IMR-90 (cell line): ENCODE data around the gene TMEM135. TPM values are rescaled to one million over a fixed set of nuclear protein-coding genes. Genes with fewer than 3 reads are reported as not detected.

Experiments used
- ATAC-seq: fragments of 200-7000 bp; cut with Tn5 transposase; 2 replicates; pipeline ENCODE4 v1.9.1; 2020; ENCODE audit warnings: low read depth, mild to moderate bottlenecking, moderate library complexity
- BruUV-seq: library from RNA; stranded (reverse); fragments of 400-500 nt; replicated peaks from 2 replicates; lab custom pipeline; 2021; lab: Mats Ljungman, UMichigan
- CTCF ChIA-PET: fragments of 300-600 bp; formaldehyde crosslinking; extraction: SDS; loops from one replicate; lab custom pipeline; 2021; ENCODE audit warnings: antibody characterized with exemption; lab: Yijun Ruan, JAX
- POLR2A ChIA-PET: fragments of 300-600 bp; sonication (Branson Sonifier 250); formaldehyde crosslinking; loops from one replicate; lab custom pipeline; 2022; ENCODE audit warnings: antibody characterized with exemption; ENCODE audit not compliant: unreplicated experiment; lab: Charles Lee
- DNase-seq: peaks from one replicate; pipeline ENCODE4 v3.0.0; 2013
- H2AFZ ChIP-seq: replicated peaks from 2 replicates; pipeline ENCODE3; 2013; ENCODE audit warnings: low read length, mild to moderate bottlenecking; ENCODE audit not compliant: poor library complexity
- H2AK5ac ChIP-seq: 2 replicates; pipeline ENCODE4 v1.6.1; 2013; ENCODE audit warnings: low read depth, low read length, inconsistent platforms
- H2AK9ac ChIP-seq: replicated peaks from 2 replicates; pipeline ENCODE3; 2013; ENCODE audit warnings: mild to moderate bottlenecking, low read depth, low read length, moderate library complexity; ENCODE audit not compliant: poor library complexity
- H2BK120ac ChIP-seq: 2 replicates; pipeline ENCODE4 v1.6.1; 2013; ENCODE audit warnings: low read depth, low read length, inconsistent platforms
- H2BK15ac ChIP-seq: 3 replicates; pipeline ENCODE4 v1.6.1; 2013; ENCODE audit warnings: low read depth, low read length, inconsistent platforms
- H2BK20ac ChIP-seq: 2 replicates; pipeline ENCODE4 v1.6.1; 2013; ENCODE audit warnings: low read depth, mild to moderate bottlenecking, inconsistent platforms, low read length, moderate library complexity
- H2BK5ac ChIP-seq: 2 replicates; pipeline ENCODE4 v1.6.1; 2013; ENCODE audit warnings: mild to moderate bottlenecking, low read depth, low read length, inconsistent platforms; ENCODE audit not compliant: poor library complexity, severe bottlenecking
- H3K14ac ChIP-seq: replicated peaks from 2 replicates; pipeline ENCODE4 v1.6.1; 2013; ENCODE audit warnings: low read depth, low read length, inconsistent platforms
- H3K18ac ChIP-seq: 2 replicates; pipeline ENCODE4 v1.6.1; 2013; ENCODE audit warnings: low read depth, low read length, control low read depth
- H3K23ac ChIP-seq: 2 replicates; pipeline ENCODE4 v1.6.1; 2013; ENCODE audit warnings: low read depth, low read length, inconsistent platforms
- H3K27ac ChIP-seq: 2 replicates; pipeline ENCODE4 v1.5.1; 2013; ENCODE audit warnings: mild to moderate bottlenecking, control low read depth, low read length; ENCODE audit not compliant: insufficient read depth
- H3K27me3 ChIP-seq: 2 replicates; pipeline ENCODE4 v1.6.1; 2013; ENCODE audit warnings: low read length; ENCODE audit not compliant: control insufficient read depth, insufficient read depth
- H3K36me3 ChIP-seq: 2 replicates; pipeline ENCODE4 v1.6.1; 2013; ENCODE audit warnings: low read length, mixed read lengths; ENCODE audit not compliant: control insufficient read depth, insufficient read depth
- H3K4ac ChIP-seq: 2 replicates; pipeline ENCODE4 v1.6.1; 2013; ENCODE audit warnings: low read depth, low read length, inconsistent platforms
- H3K4me1 ChIP-seq: 2 replicates; pipeline ENCODE4 v1.6.1; 2013; ENCODE audit warnings: low read length, mixed read lengths; ENCODE audit not compliant: control insufficient read depth, insufficient read depth
- H3K4me2 ChIP-seq: 2 replicates; pipeline ENCODE4 v1.6.1; 2013; ENCODE audit warnings: low read depth, mild to moderate bottlenecking, control low read depth, low read length, moderate library complexity
- H3K4me3 ChIP-seq: 2 replicates; pipeline ENCODE4 v1.5.1; 2013; ENCODE audit warnings: low read depth, mild to moderate bottlenecking, control low read depth, low read length, moderate library complexity; ENCODE audit not compliant: insufficient read depth
- H3K56ac ChIP-seq: 2 replicates; pipeline ENCODE4 v1.6.1; 2013; ENCODE audit warnings: low read length, inconsistent platforms; ENCODE audit not compliant: insufficient read depth; ENCODE audit errors: extremely low read depth
- H3K79me1 ChIP-seq, 2 experiments: 2 replicates each; pipeline ENCODE4 v1.6.1; 2013; ENCODE audit warnings: low read length in 2 of 2, inconsistent platforms in 1 of 2, low read depth in 1 of 2
- H3K9ac ChIP-seq: 2 replicates; pipeline ENCODE4 v1.6.1; 2013; ENCODE audit warnings: low read depth, low read length, control low read depth
- H3K9me1 ChIP-seq: 2 replicates; pipeline ENCODE4 v1.6.1; 2013; ENCODE audit warnings: low read length, inconsistent platforms; ENCODE audit not compliant: insufficient read depth
- H3K9me3 ChIP-seq: 2 replicates; pipeline ENCODE4 v1.6.1; 2013; ENCODE audit warnings: low read length; ENCODE audit not compliant: control insufficient read depth, insufficient read depth
- H4K20me1 ChIP-seq: 2 replicates; pipeline ENCODE4 v1.6.1; 2013; ENCODE audit warnings: low read length, inconsistent platforms; ENCODE audit not compliant: insufficient read depth
- H4K5ac ChIP-seq: 2 replicates; pipeline ENCODE4 v1.6.1; 2013; ENCODE audit warnings: mild to moderate bottlenecking, low read depth, low read length, control low read depth
- H4K8ac ChIP-seq, 2 experiments: 2 replicates each; pipeline ENCODE4 v1.6.1; 2013; ENCODE audit warnings: low read depth in 2 of 2, low read length in 2 of 2, control low read depth in 1 of 2, inconsistent platforms in 1 of 2
- H4K91ac ChIP-seq: 2 replicates; pipeline ENCODE4 v1.6.1; 2013; ENCODE audit warnings: low read depth, low read length, inconsistent platforms; ENCODE audit not compliant: insufficient read depth
- BHLHE40 ChIP-seq: fragments of 150-350 bp; IDR thresholded peaks from 2 replicates; pipeline ENCODE4 v1.6.1; 2016; ENCODE audit warnings: mild to moderate bottlenecking, low read depth, low read length
- CEBPB ChIP-seq: IDR thresholded peaks from 2 replicates; pipeline ENCODE4 v1.6.1; 2012; ENCODE audit warnings: low read depth, low read length, improper control_type of control experiment
- CHD1 ChIP-seq: IDR thresholded peaks from 2 replicates; pipeline ENCODE4 v1.6.1; 2012; ENCODE audit warnings: low read depth, low read length, improper control_type of control experiment
- CTCF ChIP-seq: conservative IDR thresholded peaks from 2 replicates; pipeline ENCODE4 v1.5.1; 2012; ENCODE audit warnings: mild to moderate bottlenecking, low read depth, low read length, improper control_type of control experiment
- ELK1 ChIP-seq: fragments of 150-350 bp; IDR thresholded peaks from 2 replicates; pipeline ENCODE4 v1.6.1; 2016; ENCODE audit warnings: low read depth, mild to moderate bottlenecking, low read length, moderate library complexity, borderline replicate concordance
- FOS ChIP-seq: fragments of 150-350 bp; IDR thresholded peaks from 2 replicates; pipeline ENCODE4 v1.6.1; 2016; ENCODE audit warnings: low read depth, low read length
- MAFK ChIP-seq: IDR thresholded peaks from 2 replicates; pipeline ENCODE4 v1.6.1; 2012; ENCODE audit warnings: low read depth, low read length, improper control_type of control experiment
- MAZ ChIP-seq: IDR thresholded peaks from 2 replicates; pipeline ENCODE4 v1.6.1; 2012; ENCODE audit warnings: low read depth, mild to moderate bottlenecking, low read length, improper control_type of control experiment, moderate library complexity, borderline replicate concordance
- MXI1 ChIP-seq: IDR thresholded peaks from 2 replicates; pipeline ENCODE4 v1.6.1; 2012; ENCODE audit warnings: low read depth, mild to moderate bottlenecking, low read length, moderate library complexity, borderline replicate concordance
- NFE2L2 ChIP-seq: fragments of 150-350 bp; IDR thresholded peaks from 2 replicates; pipeline ENCODE4 v1.6.1; 2016; ENCODE audit warnings: low read depth, mild to moderate bottlenecking, low read length
- POLR2A ChIP-seq: IDR thresholded peaks from 2 replicates; pipeline ENCODE4 v1.6.1; 2012; ENCODE audit warnings: mild to moderate bottlenecking, low read depth, low read length
- RAD21 ChIP-seq: IDR thresholded peaks from 2 replicates; pipeline ENCODE4 v1.6.1; 2012; ENCODE audit warnings: low read length, improper control_type of control experiment
- RCOR1 ChIP-seq: IDR thresholded peaks from 2 replicates; pipeline ENCODE4 v1.6.1; 2012; ENCODE audit warnings: mild to moderate bottlenecking, low read length, improper control_type of control experiment; ENCODE audit not compliant: insufficient replicate concordance
- RFX5 ChIP-seq: IDR thresholded peaks from 2 replicates; pipeline ENCODE4 v1.8.0; 2012; ENCODE audit warnings: low read depth, mild to moderate bottlenecking, low read length, moderate library complexity
- SMC3 ChIP-seq: fragments of 150-350 bp; IDR thresholded peaks from 2 replicates; pipeline ENCODE4 v1.6.1; 2016; ENCODE audit warnings: low read depth, mild to moderate bottlenecking, antibody characterized with exemption, low read length, moderate library complexity
- USF2 ChIP-seq: fragments of 150-350 bp; IDR thresholded peaks from 2 replicates; pipeline ENCODE4 v1.6.1; 2017; ENCODE audit warnings: mild to moderate bottlenecking, antibody characterized with exemption, low read length, low read depth
- WGBS, 2 experiments: methylation state at CpG; one replicate each; pipeline versions ENCODE4 v1.1.5 to v1.1.7; 2013; ENCODE audit warnings: missing lambda C conversion rate in 2 of 2; ENCODE audit not compliant: insufficient read length in 1 of 2; ENCODE audit errors: extremely low coverage in 2 of 2; 5-methylcytosine and 5-hydroxymethylcytosine counted together
- dilution Hi-C: fragments of 300-500 bp; cut with HindIII; formaldehyde crosslinking; loops from one replicate; pipeline ENCODE4 v1.14.3; 2018; ENCODE audit warnings: low sequenced_read_pairs; ENCODE audit not compliant: unreplicated experiment
- in situ Hi-C: fragments of 300-500 bp; cut with MboI; formaldehyde crosslinking; loops from 3 replicates; pipeline ENCODE4 v1.14.3; 2019; ENCODE audit warnings: low sequenced_read_pairs, inconsistent platforms, mixed read lengths
- intact Hi-C: fragments of 100-400 bp; cut with micrococcal nuclease; formaldehyde crosslinking; loops from 2 replicates; pipeline ENCODE4 v1.10.0; 2022
- polyA plus RNA-seq, 3 experiments: library from polyadenylated mRNA; depleted of rRNA; stranded (reverse); fragments of >200 nt; gene quantifications; 2 replicates each; pipeline ENCODE4 v1.2.3, GENCODE V29; 2012; ENCODE audit warnings: low replicate concordance in 1 of 3
- total RNA-seq: library from RNA; depleted of rRNA; stranded (reverse); fragments of >200 nt; gene quantifications from 2 replicates; pipeline ENCODE4 v1.2.3, GENCODE V29; 2012

The TMEM135 gene
- total and polyA plus RNA-seq, 2 of the 4 experiments (the other 2 are of a cell fraction), result 3.9 to 5.9 TPM

GRCh38 chr11:86999388-86999787 lies 38.3 kb upstream of the TMEM135 start:
- in situ Hi-C loops, result no loop called here
- no peak overlapping the region for H3K4me3 ChIP-seq
- H3K9me3 ChIP-seq, result no peaks in the 10 kb centered on the region
- intact Hi-C loops, result no loop called here
- H4K8ac ChIP-seq, result no peak overlapping the region
- CTCF ChIA-PET, result no interaction called here
- H4K20me1 ChIP-seq, result no peaks in the 10 kb centered on the region
- dilution Hi-C loops, result no loop called here
- H3K4me1 ChIP-seq, result peaks cover 2% of the 10 kb centered on the region; the same call in 1 of the 2 replicates
- H2AFZ ChIP-seq, result no peak overlapping the region
- POLR2A ChIA-PET, result no interaction called here
- no peak for ATAC-seq
- WGBS, 2 experiments, result 100% methylated on average over 1 of the region's 1 CpG; no CpG with 5 or more reads in 1 of the 2 experiments
- no peaks in the 10 kb centered on the region for H3K36me3 ChIP-seq
- no peak overlapping the region for H2BK120ac ChIP-seq
- no peak overlapping the region for H2BK15ac ChIP-seq
- H3K27me3 ChIP-seq, result no peaks in the 10 kb centered on the region; the same call in 1 of the 2 replicates
- no peak overlapping the region for H2BK5ac ChIP-seq
- H4K5ac ChIP-seq, result no peak overlapping the region
- H2AK9ac ChIP-seq, result peak overlapping the region; percentile 3
- H4K91ac ChIP-seq, result no peak overlapping the region
- no peaks in the 10 kb centered on the region for H3K79me1 ChIP-seq
- H3K14ac ChIP-seq, result no peak overlapping the region
- H3K9ac ChIP-seq, result no peak overlapping the region
- H3K56ac ChIP-seq, result no peak overlapping the region
- no peak for DNase-seq
- H3K27ac ChIP-seq, result no peak overlapping the region
- BruUV-seq, result no TSS peak
- H2AK5ac ChIP-seq, result no peak overlapping the region
- no peak overlapping the region for H3K4me2 ChIP-seq
- no peaks in the 10 kb centered on the region for H3K9me1 ChIP-seq
- H3K4ac ChIP-seq, result no peak overlapping the region
- no peak for TF ChIP-seq POLR2A
- no peak for TF ChIP-seq RAD21
- TF ChIP-seq USF2, result no peak
- TF ChIP-seq ELK1, result no peak
- no peak for TF ChIP-seq BHLHE40
- no peak for TF ChIP-seq MXI1
- no peak for TF ChIP-seq MAFK
- no peak for TF ChIP-seq RCOR1
- no peak for TF ChIP-seq SMC3
- no peak for TF ChIP-seq RFX5
- no peak for TF ChIP-seq MAZ
- no peak for TF ChIP-seq CTCF
- no peak for TF ChIP-seq FOS
- no peak for TF ChIP-seq CEBPB
- no peak for TF ChIP-seq NFE2L2
- TF ChIP-seq CHD1, result no peak
- no peak overlapping the region for H3K23ac ChIP-seq
- H2BK20ac ChIP-seq, result no peak overlapping the region
- no peak overlapping the region for H3K18ac ChIP-seq
